PC-3 (cell line): ENCODE measurements around the gene PSAPL1. TPM values are rescaled to one million over a fixed set of nuclear protein-coding genes. Genes with fewer than 3 reads are reported as not detected.

Experiments used
- ATAC-seq: fragments of 200-7000 bp; cut with Tn5 transposase; 2 replicates; pipeline ENCODE4 v1.9.1; 2020; ENCODE audit warnings: mild to moderate bottlenecking, moderate library complexity
- BruUV-seq: library from RNA; stranded (reverse); fragments of 400-500 nt; replicated peaks from 2 replicates; lab custom pipeline; 2021; lab: Mats Ljungman, UMichigan
- CTCF ChIA-PET: fragments of 300-600 bp; sonication (Branson Sonifier 250); formaldehyde crosslinking; loops from one replicate; lab custom pipeline; 2022; ENCODE audit warnings: antibody characterized with exemption; lab: Charles Lee
- POLR2A ChIA-PET: fragments of 300-600 bp; sonication (Branson Sonifier 250); formaldehyde crosslinking; loops from one replicate; lab custom pipeline; 2022; ENCODE audit warnings: antibody characterized with exemption; ENCODE audit not compliant: unreplicated experiment; lab: Charles Lee
- DNase-seq: peaks from one replicate; pipeline ENCODE4 v3.0.0-alpha.2; 2015
- H2AFZ ChIP-seq: fragments of 300-600 bp; sonication (generic); 2 replicates; pipeline ENCODE4 v1.6.0; 2016; ENCODE audit warnings: antibody characterized with exemption, low read length
- H3F3A ChIP-seq: fragments of 300-600 bp; sonication (generic); one replicate; pipeline ENCODE4 v1.6.0; 2017; ENCODE audit warnings: antibody characterized with exemption, low read length, control low read depth, mild to moderate bottlenecking; ENCODE audit not compliant: unreplicated experiment
- H3K27ac ChIP-seq: fragments of 300-600 bp; sonication (generic); 2 replicates; pipeline ENCODE4 v1.5.1; 2016; ENCODE audit warnings: mild to moderate bottlenecking, low read length
- H3K27me3 ChIP-seq: fragments of 300-600 bp; sonication (generic); 2 replicates; pipeline ENCODE4 v1.6.1; 2016; ENCODE audit warnings: low read length, mixed read lengths
- H3K36me3 ChIP-seq: fragments of 300-600 bp; sonication (generic); 2 replicates; pipeline ENCODE4 v1.6.1; 2016; ENCODE audit warnings: low read depth, mixed run types, low read length, mixed read lengths
- H3K4me1 ChIP-seq: fragments of 300-600 bp; sonication (generic); 2 replicates; pipeline ENCODE4 v1.5.1; 2016; ENCODE audit warnings: low read length; ENCODE audit not compliant: insufficient read depth
- H3K4me2 ChIP-seq: fragments of 300-600 bp; sonication (generic); 2 replicates; pipeline ENCODE4 v1.6.0; 2016; ENCODE audit warnings: low read length
- H3K4me3 ChIP-seq: fragments of 300-600 bp; sonication (generic); 2 replicates; pipeline ENCODE4 v1.5.1; 2016; ENCODE audit warnings: mild to moderate bottlenecking, low read length, mixed read lengths
- H3K79me2 ChIP-seq: fragments of 300-600 bp; sonication (generic); 2 replicates; pipeline ENCODE4 v1.6.1; 2017; ENCODE audit warnings: low read length, mixed read lengths
- H3K9ac ChIP-seq: fragments of 300-600 bp; sonication (generic); 2 replicates; pipeline ENCODE4 v1.6.0; 2016; ENCODE audit warnings: mild to moderate bottlenecking, low read length
- H3K9me2 ChIP-seq: fragments of 300-600 bp; sonication (generic); replicated peaks from 2 replicates; pipeline ENCODE4 v1.6.1; 2016; ENCODE audit warnings: mixed run types, low read length, mixed read lengths
- H3K9me3 ChIP-seq: fragments of 300-600 bp; sonication (generic); 2 replicates; pipeline ENCODE4 v1.6.1; 2016; ENCODE audit warnings: low read length, mixed read lengths
- H4K20me1 ChIP-seq: fragments of 300-600 bp; sonication (generic); 2 replicates; pipeline ENCODE4 v1.6.1; 2016; ENCODE audit warnings: low read length, mixed read lengths
- EZH2 ChIP-seq: fragments of 300-600 bp; sonication (generic); IDR thresholded peaks from one replicate; pipeline ENCODE4 v1.6.1; 2017; ENCODE audit warnings: antibody characterized with exemption, mild to moderate bottlenecking, low read length; ENCODE audit not compliant: unreplicated experiment
- EZH2phosphoT487 ChIP-seq: fragments of 300-600 bp; sonication (generic); IDR thresholded peaks from 2 replicates; pipeline ENCODE4 v1.6.1; 2018; ENCODE audit warnings: mild to moderate bottlenecking, antibody characterized with exemption, low read length, borderline replicate concordance
- intact Hi-C: fragments of 100-400 bp; cut with micrococcal nuclease; formaldehyde crosslinking; loops from 2 replicates; pipeline ENCODE4 v1.9.0; 2023
- total RNA-seq: library from RNA; depleted of rRNA; stranded (reverse); fragments of >200 nt; gene quantifications from 2 replicates; pipeline ENCODE4 v1.2.3, GENCODE V29; 2014
- TF ChIP-seq, protein P1 (sequence below): fragments of 300-600 bp; sonication (generic); conservative IDR thresholded peaks from 2 replicates; pipeline ENCODE4 v1.5.1; 2017; ENCODE audit warnings: antibody characterized with exemption, low read depth, mild to moderate bottlenecking, low read length

Gene PSAPL1
- total RNA-seq, 1 experiment from 2014 or later = 0.15 TPM

DNA sequence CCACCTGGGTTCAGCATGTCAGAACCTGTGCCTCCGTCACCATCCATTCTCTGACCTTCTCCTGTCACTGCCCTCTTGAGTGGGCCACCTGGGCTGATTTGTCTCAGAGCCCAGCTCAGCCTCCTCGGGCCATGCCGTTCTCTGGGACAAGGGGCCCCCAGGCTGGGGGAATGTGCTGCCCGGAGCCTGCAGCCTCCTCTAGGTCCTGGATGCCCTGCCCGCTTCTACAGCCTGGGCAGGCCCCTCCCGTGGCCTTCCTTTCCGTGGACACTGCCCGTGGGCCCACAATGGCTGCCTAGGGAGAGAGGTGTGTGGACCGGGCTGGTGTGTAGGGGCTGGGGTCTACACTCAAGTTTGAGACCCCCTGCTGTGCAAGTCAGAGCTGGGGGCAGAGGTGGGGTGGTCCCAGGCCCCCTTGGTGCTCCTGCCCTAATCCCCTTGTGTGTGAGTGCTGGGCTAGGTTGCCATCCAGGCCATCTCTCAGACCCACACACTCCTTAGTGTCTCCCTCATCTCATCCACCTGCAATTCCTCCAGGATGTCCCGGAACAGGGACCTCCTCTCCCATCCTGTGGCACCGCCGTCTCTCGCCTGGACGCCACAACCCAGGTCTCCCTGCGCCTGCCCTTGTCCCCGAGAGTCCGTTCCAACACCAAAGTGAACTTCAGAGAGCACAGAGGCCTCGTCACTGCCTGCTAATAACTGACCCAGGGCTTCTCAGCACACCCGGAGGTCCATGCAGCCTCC lies 12.4 kb downstream of the PSAPL1 start:
- ChIA-PET CTCF (no interaction called here), POLR2A (no interaction called here)
- Histone ChIP-seq H3K27ac (no peak overlapping the region), H3K36me3 (no peaks in the 10 kb centered on the region), H3K27me3 (no peaks in the 10 kb centered on the region), H3K9me3 (no peaks in the 10 kb centered on the region), H4K20me1 (no peaks in the 10 kb centered on the region), H3K9ac (no peak overlapping the region), H2AFZ (no peak overlapping the region), H3K9me2 (no peaks in the 10 kb centered on the region), H3K4me1 (no peaks in the 10 kb centered on the region), H3K4me2 (no peak overlapping the region), H3K4me3 (no peak overlapping the region), H3F3A (no peaks in the 10 kb centered on the region), H3K79me2 (no peaks in the 10 kb centered on the region)
- no peak for ATAC-seq
- TF ChIP-seq, protein P1, sequence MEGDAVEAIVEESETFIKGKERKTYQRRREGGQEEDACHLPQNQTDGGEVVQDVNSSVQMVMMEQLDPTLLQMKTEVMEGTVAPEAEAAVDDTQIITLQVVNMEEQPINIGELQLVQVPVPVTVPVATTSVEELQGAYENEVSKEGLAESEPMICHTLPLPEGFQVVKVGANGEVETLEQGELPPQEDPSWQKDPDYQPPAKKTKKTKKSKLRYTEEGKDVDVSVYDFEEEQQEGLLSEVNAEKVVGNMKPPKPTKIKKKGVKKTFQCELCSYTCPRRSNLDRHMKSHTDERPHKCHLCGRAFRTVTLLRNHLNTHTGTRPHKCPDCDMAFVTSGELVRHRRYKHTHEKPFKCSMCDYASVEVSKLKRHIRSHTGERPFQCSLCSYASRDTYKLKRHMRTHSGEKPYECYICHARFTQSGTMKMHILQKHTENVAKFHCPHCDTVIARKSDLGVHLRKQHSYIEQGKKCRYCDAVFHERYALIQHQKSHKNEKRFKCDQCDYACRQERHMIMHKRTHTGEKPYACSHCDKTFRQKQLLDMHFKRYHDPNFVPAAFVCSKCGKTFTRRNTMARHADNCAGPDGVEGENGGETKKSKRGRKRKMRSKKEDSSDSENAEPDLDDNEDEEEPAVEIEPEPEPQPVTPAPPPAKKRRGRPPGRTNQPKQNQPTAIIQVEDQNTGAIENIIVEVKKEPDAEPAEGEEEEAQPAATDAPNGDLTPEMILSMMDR = no peak
- no peak for TF ChIP-seq EZH2
- TF ChIP-seq EZH2phosphoT487 = no peak
- BruUV-seq = no TSS peak
- no peak for DNase-seq
- intact Hi-C loops = no loop called here

DNA sequence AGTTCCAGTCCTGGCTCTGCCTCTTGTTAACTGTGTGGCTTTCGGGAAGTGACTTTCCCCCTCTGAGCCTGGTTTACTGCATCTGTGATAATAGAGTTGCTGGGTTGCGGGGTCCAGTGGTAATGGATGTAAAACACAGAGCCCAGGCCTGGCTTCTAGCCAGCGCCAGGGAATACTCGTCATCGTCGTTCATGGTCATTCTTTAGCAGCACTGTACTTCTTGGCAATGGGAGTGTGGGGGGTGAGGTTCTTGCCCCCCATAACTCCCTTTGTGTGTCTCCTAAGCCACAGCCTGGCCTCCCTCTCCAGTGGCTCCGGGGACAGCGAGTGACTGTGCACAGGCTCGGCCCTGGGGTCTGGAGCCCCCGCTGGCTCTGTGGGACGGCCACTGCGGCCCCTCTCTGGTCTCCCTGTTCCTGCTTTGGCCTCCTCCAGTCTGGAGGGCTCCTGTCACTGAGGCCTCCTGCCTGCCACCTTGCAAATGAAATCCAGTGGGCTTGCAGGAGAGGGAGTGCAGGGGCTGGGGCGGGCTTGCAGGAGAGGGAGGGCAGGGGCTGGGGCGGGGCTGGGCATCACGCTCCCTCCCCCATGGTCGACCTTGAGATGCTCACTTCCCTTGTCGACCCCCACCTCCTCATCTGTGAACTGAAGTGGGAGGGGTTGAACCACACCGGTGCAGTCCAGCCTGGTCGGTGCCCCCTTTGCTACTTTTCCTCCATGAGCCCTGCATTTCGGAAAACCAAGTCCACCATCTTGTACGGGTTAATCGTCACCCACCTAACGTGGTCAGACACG lies 13.2 kb downstream of the PSAPL1 start:
- H3K9me2 ChIP-seq = no peaks in the 10 kb centered on the region
- no peak for DNase-seq
- no peak overlapping the region for H3K4me3 ChIP-seq
- TF ChIP-seq EZH2phosphoT487 = no peak
- TF ChIP-seq EZH2 = no peak
- TF ChIP-seq, protein P1 = no peak
- H3K4me2 ChIP-seq = no peak overlapping the region
- H3K9me3 ChIP-seq = no peaks in the 10 kb centered on the region
- no peak overlapping the region for H3K27ac ChIP-seq
- ATAC-seq = no peak
- no peaks in the 10 kb centered on the region for H3K4me1 ChIP-seq
- H3K79me2 ChIP-seq = no peaks in the 10 kb centered on the region
- H3K27me3 ChIP-seq = no peaks in the 10 kb centered on the region
- no peaks in the 10 kb centered on the region for H3F3A ChIP-seq
- no peak overlapping the region for H2AFZ ChIP-seq
- no peaks in the 10 kb centered on the region for H3K36me3 ChIP-seq
- intact Hi-C loops = no loop called here
- H3K9ac ChIP-seq = no peak overlapping the region
- POLR2A ChIA-PET = no interaction called here
- no peaks in the 10 kb centered on the region for H4K20me1 ChIP-seq
- CTCF ChIA-PET = no interaction called here
- no TSS peak for BruUV-seq

DNA sequence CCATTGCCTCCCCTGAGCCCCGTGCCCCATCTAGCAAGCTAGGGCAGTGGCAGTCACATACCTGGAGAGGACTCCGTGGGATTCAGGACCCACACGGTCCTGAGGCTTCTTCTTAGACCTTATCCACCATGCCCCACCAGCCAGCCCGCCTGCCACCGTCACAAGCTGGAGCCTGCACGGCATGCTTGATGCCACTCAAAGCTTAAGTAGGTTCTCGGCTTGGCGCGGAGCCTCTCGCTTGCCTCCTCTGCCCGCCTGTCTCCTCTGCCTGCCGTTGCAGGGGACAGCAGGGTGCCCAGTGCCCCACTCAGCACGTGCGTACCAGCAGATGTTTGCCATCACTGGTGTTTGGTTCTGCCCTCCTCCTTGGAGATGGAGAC lies 14.1 kb downstream of the PSAPL1 start:
- ChIA-PET CTCF (no interaction called here), POLR2A (no interaction called here)
- intact Hi-C loops = no loop called here
- Histone ChIP-seq H4K20me1 (no peaks in the 10 kb centered on the region), H3K79me2 (no peaks in the 10 kb centered on the region), H3K36me3 (no peaks in the 10 kb centered on the region), H3F3A (no peaks in the 10 kb centered on the region), H3K4me2 (no peak overlapping the region), H2AFZ (no peak overlapping the region), H3K27me3 (no peaks in the 10 kb centered on the region), H3K27ac (no peak overlapping the region), H3K9me2 (no peaks in the 10 kb centered on the region), H3K9ac (no peak overlapping the region), H3K4me1 (no peaks in the 10 kb centered on the region), H3K9me3 (no peaks in the 10 kb centered on the region), H3K4me3 (no peak overlapping the region)
- BruUV-seq = no TSS peak
- ATAC-seq (no peak), DNase-seq (no peak)
- no peak for TF ChIP-seq EZH2
- TF ChIP-seq, protein P1 = no peak
- no peak for TF ChIP-seq EZH2phosphoT487
